ENCODE results near the gene PDCD6IP.

GRCh38 chr3:33750211-33750548, 48.2 kb upstream of the PDCD6IP start:
- no peak for TF ChIP-seq CTCF (IDR thresholded peaks at IDR 0.05)
- TF ChIP-seq POLR2A (IDR thresholded peaks at IDR 0.05): no peak
